PFSK-1 (cell line): ENCODE data around the gene KRTCAP2.

ENCODE experiments used
- POLR2AphosphoS5 ChIP-seq: IDR thresholded peaks from 2 replicates; pipeline ENCODE4 v1.6.1; 2012; ENCODE audit warnings: low read depth, mild to moderate bottlenecking, control low read depth, low read length, moderate library complexity
- SIN3A ChIP-seq: IDR thresholded peaks from 2 replicates; pipeline ENCODE4 v1.6.1; 2012; ENCODE audit warnings: mild to moderate bottlenecking, low read length, moderate library complexity, borderline replicate concordance; ENCODE audit not compliant: insufficient read depth
- TAF1 ChIP-seq: IDR thresholded peaks from 2 replicates; pipeline ENCODE4 v1.6.1; 2012; ENCODE audit warnings: low read length, control low read depth, borderline replicate concordance; ENCODE audit not compliant: insufficient read depth
- TF ChIP-seq, protein P1 (sequence below), 2 experiments: IDR thresholded peaks; 2 replicates each; pipeline versions ENCODE4 v1.6.1 to v1.8.0; 2011 to 2012; ENCODE audit warnings: low read depth in 2 of 2, low read length in 2 of 2, control low read depth in 1 of 2, inconsistent platforms in 1 of 2, mild to moderate bottlenecking in 1 of 2, moderate library complexity in 1 of 2; ENCODE audit not compliant: insufficient read depth in 1 of 2

- no peak for TF ChIP-seq POLR2AphosphoS5
- TF ChIP-seq SIN3A: no peak
- TF ChIP-seq, protein P1, sequence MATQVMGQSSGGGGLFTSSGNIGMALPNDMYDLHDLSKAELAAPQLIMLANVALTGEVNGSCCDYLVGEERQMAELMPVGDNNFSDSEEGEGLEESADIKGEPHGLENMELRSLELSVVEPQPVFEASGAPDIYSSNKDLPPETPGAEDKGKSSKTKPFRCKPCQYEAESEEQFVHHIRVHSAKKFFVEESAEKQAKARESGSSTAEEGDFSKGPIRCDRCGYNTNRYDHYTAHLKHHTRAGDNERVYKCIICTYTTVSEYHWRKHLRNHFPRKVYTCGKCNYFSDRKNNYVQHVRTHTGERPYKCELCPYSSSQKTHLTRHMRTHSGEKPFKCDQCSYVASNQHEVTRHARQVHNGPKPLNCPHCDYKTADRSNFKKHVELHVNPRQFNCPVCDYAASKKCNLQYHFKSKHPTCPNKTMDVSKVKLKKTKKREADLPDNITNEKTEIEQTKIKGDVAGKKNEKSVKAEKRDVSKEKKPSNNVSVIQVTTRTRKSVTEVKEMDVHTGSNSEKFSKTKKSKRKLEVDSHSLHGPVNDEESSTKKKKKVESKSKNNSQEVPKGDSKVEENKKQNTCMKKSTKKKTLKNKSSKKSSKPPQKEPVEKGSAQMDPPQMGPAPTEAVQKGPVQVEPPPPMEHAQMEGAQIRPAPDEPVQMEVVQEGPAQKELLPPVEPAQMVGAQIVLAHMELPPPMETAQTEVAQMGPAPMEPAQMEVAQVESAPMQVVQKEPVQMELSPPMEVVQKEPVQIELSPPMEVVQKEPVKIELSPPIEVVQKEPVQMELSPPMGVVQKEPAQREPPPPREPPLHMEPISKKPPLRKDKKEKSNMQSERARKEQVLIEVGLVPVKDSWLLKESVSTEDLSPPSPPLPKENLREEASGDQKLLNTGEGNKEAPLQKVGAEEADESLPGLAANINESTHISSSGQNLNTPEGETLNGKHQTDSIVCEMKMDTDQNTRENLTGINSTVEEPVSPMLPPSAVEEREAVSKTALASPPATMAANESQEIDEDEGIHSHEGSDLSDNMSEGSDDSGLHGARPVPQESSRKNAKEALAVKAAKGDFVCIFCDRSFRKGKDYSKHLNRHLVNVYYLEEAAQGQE (IDR thresholded peaks at IDR 0.05; ENCODE audit: insufficient read depth in 1 of 2, low read depth in 2 of 2, low read length in 2 of 2): no peak
- TF ChIP-seq TAF1: no peak
These were observed 47.6 kb downstream of the KRTCAP2 start for GRCh38 chr1:155125511-155125945.
